ENCODE measurements around the gene ENOPH1. TPM values are rescaled to one million over a fixed set of nuclear protein-coding genes. Genes with fewer than 3 reads are reported as not detected.

ENOPH1 gene
- total RNA-seq, 2 donors from 2014 or later: 47.1 to 57.3 TPM

DNA sequence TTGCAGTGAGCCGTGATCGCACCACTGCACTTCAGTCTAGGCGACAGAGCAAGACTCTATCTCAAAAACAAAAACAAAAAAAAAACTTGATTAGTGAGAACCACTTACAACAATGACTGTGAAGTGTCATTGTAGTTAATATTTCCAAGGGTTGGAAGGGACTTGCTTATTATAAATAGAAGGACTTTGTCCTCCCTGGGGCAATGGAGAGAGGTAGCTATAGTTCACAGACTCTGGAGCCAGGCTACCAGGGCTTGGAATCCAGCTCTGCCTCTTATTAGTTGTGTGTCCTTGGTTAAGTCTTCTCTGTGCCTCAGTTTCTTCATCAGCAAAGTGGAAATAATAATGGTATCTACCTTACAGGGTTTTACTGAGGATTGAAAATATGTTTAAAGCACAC, 79.8 kb downstream of the ENOPH1 start:
- H3K4me1 ChIP-seq (ENCODE audit: control insufficient read depth, insufficient read depth, low read length): no peaks in the 10 kb centered on the region
- Mint-ChIP-seq H3K4me1 (peaks cover 5% of the 10 kb centered on the region), H3K36me3 (ENCODE audit: low read depth) (peaks cover 23% of the 10 kb centered on the region), H3K27me3 (ENCODE audit: insufficient read depth) (no peaks in the 10 kb centered on the region), H3K9me3 (no peaks in the 10 kb centered on the region), H3K27ac (no peak overlapping the region), H3K4me3 (no peak overlapping the region)
- WGBS, 2 experiments (ENCODE audit: insufficient coverage in 1 of 2, insufficient read length in 1 of 2): 96% methylated on average over 3 of the region's 3 CpGs; no CpG with 5 or more reads in 1 of the 2 experiments
- TF ChIP-seq, protein P1, sequence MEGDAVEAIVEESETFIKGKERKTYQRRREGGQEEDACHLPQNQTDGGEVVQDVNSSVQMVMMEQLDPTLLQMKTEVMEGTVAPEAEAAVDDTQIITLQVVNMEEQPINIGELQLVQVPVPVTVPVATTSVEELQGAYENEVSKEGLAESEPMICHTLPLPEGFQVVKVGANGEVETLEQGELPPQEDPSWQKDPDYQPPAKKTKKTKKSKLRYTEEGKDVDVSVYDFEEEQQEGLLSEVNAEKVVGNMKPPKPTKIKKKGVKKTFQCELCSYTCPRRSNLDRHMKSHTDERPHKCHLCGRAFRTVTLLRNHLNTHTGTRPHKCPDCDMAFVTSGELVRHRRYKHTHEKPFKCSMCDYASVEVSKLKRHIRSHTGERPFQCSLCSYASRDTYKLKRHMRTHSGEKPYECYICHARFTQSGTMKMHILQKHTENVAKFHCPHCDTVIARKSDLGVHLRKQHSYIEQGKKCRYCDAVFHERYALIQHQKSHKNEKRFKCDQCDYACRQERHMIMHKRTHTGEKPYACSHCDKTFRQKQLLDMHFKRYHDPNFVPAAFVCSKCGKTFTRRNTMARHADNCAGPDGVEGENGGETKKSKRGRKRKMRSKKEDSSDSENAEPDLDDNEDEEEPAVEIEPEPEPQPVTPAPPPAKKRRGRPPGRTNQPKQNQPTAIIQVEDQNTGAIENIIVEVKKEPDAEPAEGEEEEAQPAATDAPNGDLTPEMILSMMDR (conservative IDR thresholded peaks at IDR 0.05): no peak
- no peak overlapping the region for H3K9ac ChIP-seq (ENCODE audit: extremely low read depth, low read length, poor library complexity, severe bottlenecking)
- H3K9me3 ChIP-seq (ENCODE audit: control insufficient read depth, low read length): no peaks in the 10 kb centered on the region
- H3K27me3 ChIP-seq (ENCODE audit: control insufficient read depth, insufficient read depth, low read length, poor library complexity, severe bottlenecking): no peaks in the 10 kb centered on the region
- no peak overlapping the region for H3K4me3 ChIP-seq (ENCODE audit: low read length)
- peaks cover 42% of the 10 kb centered on the region for H3K36me3 ChIP-seq (ENCODE audit: control insufficient read depth, insufficient read depth, low read length)
- H3K27ac ChIP-seq (ENCODE audit: low read depth, low read length): no peak overlapping the region
- DNase-seq: no peak

Other genes starting within 250 kb of the ENOPH1 start
- 100 to 1,000 TPM; 462 to 562 TPM for gene HNRNPD, start 56.6 kb upstream of the ENOPH1 start, total RNA-seq
- gene HNRNPDL, start 128 bp upstream of the ENOPH1 start, total RNA-seq: 100 to 1,000 TPM; 368 to 383 TPM
- gene TMEM150C, start 131.4 kb downstream of the ENOPH1 start, total RNA-seq: 10 to 100 TPM; 29.3 to 32.8 TPM

Measured in endodermal cell (in vitro differentiated cells).